Measurements from ENCODE around the gene MISP3. TPM values are rescaled to one million over a fixed set of nuclear protein-coding genes. Genes with fewer than 3 reads are reported as not detected.

The MISP3 gene
- total and polyA plus RNA-seq, 9 of the 15 experiments (the other 6 are each of a cell fraction or from before 2014, with no cell fraction given), result 0.25 to 5.6 (median 1.6) TPM

DNA sequence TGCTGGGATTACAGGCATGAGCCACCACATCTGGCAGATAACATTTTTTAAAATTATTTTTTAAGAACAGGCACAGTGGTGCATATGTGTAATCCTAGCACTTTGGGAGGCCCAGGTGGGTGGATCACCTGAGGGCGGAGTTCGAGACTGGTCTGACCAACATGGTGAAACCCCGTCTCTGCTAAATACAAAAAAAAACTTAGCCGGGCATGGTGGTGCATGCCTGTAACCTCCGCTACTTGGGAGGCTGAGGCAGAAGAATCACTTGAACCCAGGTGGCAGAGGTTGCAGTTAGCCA is 10.1 kb upstream of the MISP3 start:
- no TSS peak for BruUV-seq (replicated peaks)
- Histone ChIP-seq H3K27me3 (ENCODE audit: control insufficient read depth in 2 of 2, insufficient read depth in 2 of 2, low read length in 2 of 2) (no peaks in the 10 kb centered on the region), H3K4me1 (replicated peaks in 1 of 2; ENCODE audit: control insufficient read depth in 2 of 2, insufficient read depth in 2 of 2, low read length in 2 of 2) (peaks cover 36 to 38% of the 10 kb centered on the region in 2 experiments), H3K27ac (ENCODE audit: extremely low read depth, low read depth, low read length) (no peak overlapping the region), H4K20me1 (replicated peaks; ENCODE audit: control insufficient read depth, insufficient read depth, low read length) (no peaks in the 10 kb centered on the region), H3K9ac (ENCODE audit: insufficient read depth in 1 of 2, low read depth in 2 of 2, low read length in 2 of 2) (no peak overlapping the region), H3K9me1 (ENCODE audit: control insufficient read depth, insufficient read depth, low read length) (no peaks in the 10 kb centered on the region), H3K4me2 (ENCODE audit: insufficient read depth, low read length) (no peak overlapping the region), H2AFZ (ENCODE audit: low read depth, low read length) (no peak overlapping the region), H3K9me3 (replicated peaks; ENCODE audit: control insufficient read depth, insufficient read depth, low read depth, low read length) (no peaks in the 10 kb centered on the region), H3K4me3 (no peak overlapping the region), H3K36me3 (ENCODE audit: control insufficient read depth, insufficient read depth, low read length) (no peaks in the 10 kb centered on the region), H3K79me2 (ENCODE audit: control insufficient read depth, insufficient read depth, low read length) (no peaks in the 10 kb centered on the region)
- ATAC-seq (no peak), DNase-seq (ENCODE audit: extremely low read depth in 1 of 4, low spot score in 3 of 4) (no peak), FAIRE-seq (no peak)
- ChIA-PET POLR2A (interaction anchor here (1.2 kb wide), 1 partner anchor 156 kb away, joined by 5 read pairs; no protein-coding TSS in a partner anchor), CTCF (ENCODE audit: low intra/inter-chr PET ratio) (no interaction called here)
- in situ Hi-C loops (cut with MboI), result loop anchor here (25.0 kb wide), 1 partner anchor 475 kb away; no protein-coding TSS in a partner anchor
- TF ChIP-seq SMARCB1 (IDR thresholded peaks at IDR 0.05; ENCODE audit: insufficient read length, low read depth) (no peak), TBL1XR1 (IDR thresholded peaks at IDR 0.05; ENCODE audit: low read length in 2 of 2) (no peak), ZNF274 (IDR thresholded peaks at IDR 0.05; ENCODE audit: borderline replicate concordance, low read depth, low read length) (no peak), IRF2 (CRISPR knock-in tag; IDR thresholded peaks at IDR 0.05) (no peak), NFXL1 (CRISPR knock-in tag; IDR thresholded peaks at IDR 0.05) (no peak), PYGO2 (tag; IDR thresholded peaks at IDR 0.05) (no peak), ZNF280A (IDR thresholded peaks at IDR 0.05; ENCODE audit: low read depth, partially characterized antibody) (no peak), CXXC5 (CRISPR knock-in tag; IDR thresholded peaks at IDR 0.05) (no peak), RUNX1 (IDR thresholded peaks at IDR 0.05; ENCODE audit: low read depth) (no peak), ZNF717 (CRISPR knock-in tag; IDR thresholded peaks at IDR 0.05) (no peak)
- TF ChIP-seq, protein P1, sequence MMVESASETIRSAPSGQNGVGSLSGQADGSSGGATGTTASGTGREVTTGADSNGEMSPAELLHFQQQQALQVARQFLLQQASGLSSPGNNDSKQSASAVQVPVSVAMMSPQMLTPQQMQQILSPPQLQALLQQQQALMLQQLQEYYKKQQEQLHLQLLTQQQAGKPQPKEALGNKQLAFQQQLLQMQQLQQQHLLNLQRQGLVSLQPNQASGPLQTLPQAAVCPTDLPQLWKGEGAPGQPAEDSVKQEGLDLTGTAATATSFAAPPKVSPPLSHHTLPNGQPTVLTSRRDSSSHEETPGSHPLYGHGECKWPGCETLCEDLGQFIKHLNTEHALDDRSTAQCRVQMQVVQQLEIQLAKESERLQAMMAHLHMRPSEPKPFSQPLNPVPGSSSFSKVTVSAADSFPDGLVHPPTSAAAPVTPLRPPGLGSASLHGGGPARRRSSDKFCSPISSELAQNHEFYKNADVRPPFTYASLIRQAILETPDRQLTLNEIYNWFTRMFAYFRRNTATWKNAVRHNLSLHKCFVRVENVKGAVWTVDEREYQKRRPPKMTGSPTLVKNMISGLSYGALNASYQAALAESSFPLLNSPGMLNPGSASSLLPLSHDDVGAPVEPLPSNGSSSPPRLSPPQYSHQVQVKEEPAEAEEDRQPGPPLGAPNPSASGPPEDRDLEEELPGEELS (CRISPR knock-in tag; IDR thresholded peaks at IDR 0.05; ENCODE audit: borderline replicate concordance), result no peak
- intact Hi-C loops (cut with micrococcal nuclease), result no loop called here
- 79% methylated on average over 5 of the region's 5 CpGs for WGBS (ENCODE audit: insufficient coverage, low coverage, missing lambda C conversion rate)
